SU-DHL-6 (cell line): ENCODE data around the gene HIPK4.

ENCODE experiments used
- H2AFZ ChIP-seq: fragments of 200-600 bp; sonication (generic); 2 replicates; pipeline ENCODE4 v1.6.1; 2014; ENCODE audit warnings: low read depth, mild to moderate bottlenecking, moderate library complexity, mixed read lengths, antibody characterized with exemption, low read length; ENCODE audit not compliant: severe bottlenecking
- H3F3A ChIP-seq: fragments of 200-600 bp; shearing (Covaris generic); 2 replicates; pipeline ENCODE4 v1.6.0; 2016; ENCODE audit warnings: antibody characterized with exemption, mild to moderate bottlenecking; ENCODE audit not compliant: insufficient read depth
- H3K27ac ChIP-seq: fragments of 200-600 bp; sonication (generic); 2 replicates; pipeline ENCODE4 v1.5.1; 2016; ENCODE audit warnings: low read depth, mild to moderate bottlenecking, low read length, moderate library complexity, mixed read lengths
- H3K27me3 ChIP-seq: fragments of 200-600 bp; sonication (generic), shearing (Covaris generic); 2 replicates; pipeline ENCODE4 v1.6.0; 2014; ENCODE audit warnings: mild to moderate bottlenecking, low read length
- H3K36me3 ChIP-seq: fragments of 200-600 bp; sonication (generic); 2 replicates; pipeline ENCODE4 v1.6.1; 2014; ENCODE audit warnings: mild to moderate bottlenecking, low read length, mixed read lengths
- H3K4me2 ChIP-seq: fragments of 300-600, 200-600 bp; shearing (Covaris generic), sonication (generic); 2 replicates; pipeline ENCODE4 v1.6.0; 2014; ENCODE audit warnings: low read length, low read depth, mild to moderate bottlenecking; ENCODE audit not compliant: poor library complexity, severe bottlenecking
- H3K4me3 ChIP-seq: fragments of 200-600 bp; sonication (generic); 2 replicates; pipeline ENCODE4 v1.5.1; 2014; ENCODE audit warnings: antibody characterized with exemption, low read length, mild to moderate bottlenecking, mixed read lengths; ENCODE audit not compliant: insufficient read depth, poor library complexity, severe bottlenecking
- H3K79me2 ChIP-seq: fragments of 200-600 bp; sonication (generic); 2 replicates; pipeline ENCODE4 v1.6.1; 2014; ENCODE audit warnings: mild to moderate bottlenecking, low read length, moderate library complexity; ENCODE audit not compliant: insufficient read depth
- H3K9ac ChIP-seq: fragments of 200-600 bp; sonication (generic); 2 replicates; pipeline ENCODE4 v1.7.0; 2014; ENCODE audit warnings: mild to moderate bottlenecking, low read length
- H3K9me2 ChIP-seq: fragments of 200-600 bp; sonication (generic); replicated peaks from 2 replicates; pipeline ENCODE4 v1.6.1; 2014; ENCODE audit warnings: low read length; ENCODE audit not compliant: insufficient read depth
- H3K9me3 ChIP-seq: fragments of 200-600 bp; sonication (generic); 2 replicates; pipeline ENCODE4 v1.6.1; 2014; ENCODE audit warnings: low read length, mixed read lengths; ENCODE audit not compliant: insufficient read depth
- H4K20me1 ChIP-seq: fragments of 200-600 bp; sonication (generic); 2 replicates; pipeline ENCODE4 v1.6.1; 2014; ENCODE audit warnings: low read depth, mild to moderate bottlenecking, antibody characterized with exemption, low read length, moderate library complexity, mixed read lengths
- CTCF ChIP-seq: fragments of 200-600 bp; sonication (generic); IDR thresholded peaks from one replicate; pipeline ENCODE4 v1.5.1; 2017; ENCODE audit warnings: antibody characterized with exemption, mild to moderate bottlenecking, low read length, moderate library complexity; ENCODE audit not compliant: insufficient read depth, poor library complexity, severe bottlenecking
- EZH2phosphoT487 ChIP-seq: fragments of 200-600 bp; sonication (generic), shearing (Covaris generic); conservative IDR thresholded peaks from 2 replicates; pipeline ENCODE4 v1.6.1; 2018; ENCODE audit warnings: mild to moderate bottlenecking, antibody characterized with exemption, low read length, moderate library complexity, mixed read lengths

The HIPK4 gene

GRCh38 chr19:40392894-40393517 is 3.0 kb upstream of the HIPK4 start:
- Histone ChIP-seq H3K4me3 (no peak overlapping the region), H3K27ac (no peak overlapping the region), H3K9me3 (no peaks in the 10 kb centered on the region), H3K9ac (no peak overlapping the region), H3K9me2 (no peaks in the 10 kb centered on the region), H3K4me2 (no peak overlapping the region), H3F3A (no peaks in the 10 kb centered on the region), H4K20me1 (no peaks in the 10 kb centered on the region), H3K79me2 (no peaks in the 10 kb centered on the region), H3K27me3 (no peaks in the 10 kb centered on the region), H2AFZ (no peak overlapping the region), H3K36me3 (no peaks in the 10 kb centered on the region)
- no peak for TF ChIP-seq EZH2phosphoT487

- Histone ChIP-seq H3K9me3 (no peaks in the 10 kb centered on the region), H3K9me2 (no peaks in the 10 kb centered on the region), H3K27me3 (no peaks in the 10 kb centered on the region), H3K9ac (no peak overlapping the region), H3K27ac (no peak overlapping the region), H3K36me3 (no peaks in the 10 kb centered on the region), H4K20me1 (no peaks in the 10 kb centered on the region), H3K79me2 (no peaks in the 10 kb centered on the region), H3K4me2 (no peak overlapping the region), H3K4me3 (no peak overlapping the region), H2AFZ (no peak overlapping the region), H3F3A (no peaks in the 10 kb centered on the region)
- TF ChIP-seq EZH2phosphoT487 (no peak), CTCF (no peak)
These were observed 2.1 kb upstream of the HIPK4 start for GRCh38 chr19:40392123-40392522.

GRCh38 chr19:40389404-40390083 is 437 bp downstream of the HIPK4 start:
- Histone ChIP-seq H3K9ac (no peak overlapping the region), H3K4me3 (no peak overlapping the region), H4K20me1 (no peaks in the 10 kb centered on the region), H3K4me2 (no peak overlapping the region), H3K9me2 (no peaks in the 10 kb centered on the region), H2AFZ (no peak overlapping the region), H3F3A (no peaks in the 10 kb centered on the region), H3K79me2 (no peaks in the 10 kb centered on the region), H3K27ac (no peak overlapping the region), H3K36me3 (no peaks in the 10 kb centered on the region), H3K27me3 (no peaks in the 10 kb centered on the region), H3K9me3 (no peaks in the 10 kb centered on the region)
- TF ChIP-seq CTCF = no peak
- TF ChIP-seq EZH2phosphoT487 = no peak

DNA sequence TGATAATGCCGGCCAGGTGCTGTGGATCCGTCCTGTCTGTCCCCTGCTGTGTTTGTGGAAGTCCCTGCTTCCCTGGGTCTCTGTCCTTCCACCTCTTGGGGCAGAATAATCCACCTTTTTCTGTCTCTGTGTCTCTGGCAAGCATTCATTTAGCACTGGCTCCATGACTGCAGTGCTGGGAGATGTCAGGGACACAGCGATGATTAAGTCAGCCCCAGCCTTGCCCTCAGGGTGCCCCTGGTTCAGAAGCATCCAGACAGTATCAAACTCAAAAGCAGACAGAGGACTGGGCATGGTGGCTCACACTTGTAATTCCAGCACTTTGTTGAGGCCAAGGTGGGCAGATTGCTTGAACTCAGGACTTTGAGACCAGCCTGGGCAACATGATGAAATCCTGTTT is 1.5 kb downstream of the HIPK4 start:
- Histone ChIP-seq H4K20me1 (no peaks in the 10 kb centered on the region), H3K36me3 (no peaks in the 10 kb centered on the region)

More for the DNA sequence above, 1.5 kb downstream of the HIPK4 start:
- no peak overlapping the region for H3K4me3 ChIP-seq
- no peaks in the 10 kb centered on the region for H3K9me3 ChIP-seq
- H3K27ac ChIP-seq = no peak overlapping the region
- no peak overlapping the region for H2AFZ ChIP-seq
- H3K79me2 ChIP-seq = no peaks in the 10 kb centered on the region
- no peaks in the 10 kb centered on the region for H3K27me3 ChIP-seq
- TF ChIP-seq CTCF (no peak), EZH2phosphoT487 (no peak)
- H3K9ac ChIP-seq = no peak overlapping the region
- no peaks in the 10 kb centered on the region for H3K9me2 ChIP-seq
- no peak overlapping the region for H3K4me2 ChIP-seq
- no peaks in the 10 kb centered on the region for H3F3A ChIP-seq
